IPS DF 6.9 (cell line): Measurements from ENCODE around the gene SMPD3.

ENCODE experiments used
- DNase-seq: peaks from one replicate; pipeline ENCODE4 v3.0.0-alpha.2; 2013; ENCODE audit warnings: low read depth, low spot score
- H3K27ac ChIP-seq: one replicate; pipeline ENCODE4 v1.5.1; 2013; ENCODE audit warnings: low read length, control low read depth
- H3K27me3 ChIP-seq: 2 replicates; pipeline ENCODE4 v1.6.1; 2013; ENCODE audit warnings: mild to moderate bottlenecking, low read length; ENCODE audit not compliant: control insufficient read depth, insufficient read depth
- H3K36me3 ChIP-seq: 2 replicates; pipeline ENCODE4 v1.6.1; 2013; ENCODE audit warnings: low read length; ENCODE audit not compliant: control insufficient read depth, insufficient read depth
- H3K4me1 ChIP-seq: 2 replicates; pipeline ENCODE4 v1.6.1; 2013; ENCODE audit warnings: low read length; ENCODE audit not compliant: control insufficient read depth, insufficient read depth
- H3K4me3 ChIP-seq: 2 replicates; pipeline ENCODE4 v1.5.1; 2013; ENCODE audit warnings: mild to moderate bottlenecking, low read length
- H3K9me3 ChIP-seq: 2 replicates; pipeline ENCODE4 v1.6.1; 2013; ENCODE audit warnings: low read length, inconsistent platforms; ENCODE audit not compliant: control insufficient read depth, insufficient read depth
- WGBS: extraction: QIAGEN DNeasy Blood & Tissue Kit; methylation state at CpG from one replicate; pipeline ENCODE4 v1.1.7; 2013; ENCODE audit warnings: mixed read lengths, missing lambda C conversion rate; ENCODE audit not compliant: insufficient read length, insufficient coverage; 5-methylcytosine and 5-hydroxymethylcytosine counted together

SMPD3 gene

GRCh38 chr16:68369697-68370580 is 78.4 kb downstream of the SMPD3 start:
- no CpG with 5 or more reads among the region's 23 CpGs for WGBS
- no peaks in the 10 kb centered on the region for H3K36me3 ChIP-seq
- no peak overlapping the region for H3K27ac ChIP-seq
- H3K4me3 ChIP-seq, result no peak overlapping the region
- H3K9me3 ChIP-seq, result no peaks in the 10 kb centered on the region
- H3K27me3 ChIP-seq, result no peaks in the 10 kb centered on the region
- DNase-seq, result no peak
- peaks cover 1% of the 10 kb centered on the region; the same call in 1 of the 2 replicates for H3K4me1 ChIP-seq

GRCh38 chr16:68369168-68369567 is 79.1 kb downstream of the SMPD3 start:
- no peaks in the 10 kb centered on the region for H3K36me3 ChIP-seq
- H3K4me3 ChIP-seq, result no peak overlapping the region

GRCh38 chr16:68368301-68368888 is 79.9 kb downstream of the SMPD3 start:
- Histone ChIP-seq H3K27ac (no peak overlapping the region), H3K4me1 (peaks cover 1% of the 10 kb centered on the region), H3K9me3 (no peaks in the 10 kb centered on the region), H3K4me3 (no peak overlapping the region), H3K27me3 (no peaks in the 10 kb centered on the region), H3K36me3 (no peaks in the 10 kb centered on the region)
- WGBS, result no CpG with 5 or more reads among the region's 12 CpGs
- no peak for DNase-seq

More at GRCh38 chr16:68369168-68369567, 79.1 kb downstream of the SMPD3 start:
- DNase-seq, result no peak
- peaks cover 1% of the 10 kb centered on the region for H3K4me1 ChIP-seq
- no peak overlapping the region for H3K27ac ChIP-seq
- WGBS, result no CpG with 5 or more reads among the region's 4 CpGs
- H3K9me3 ChIP-seq, result no peaks in the 10 kb centered on the region
- H3K27me3 ChIP-seq, result no peaks in the 10 kb centered on the region

GRCh38 chr16:68367891-68368290 is 80.4 kb downstream of the SMPD3 start:
- Histone ChIP-seq H3K36me3 (no peaks in the 10 kb centered on the region), H3K4me3 (no peak overlapping the region), H3K27me3 (no peaks in the 10 kb centered on the region), H3K9me3 (no peaks in the 10 kb centered on the region), H3K27ac (no peak overlapping the region), H3K4me1 (peaks cover 1% of the 10 kb centered on the region)
- no peak for DNase-seq
- WGBS, result no CpG with 5 or more reads among the region's 14 CpGs

GRCh38 chr16:68367440-68367839 is 80.9 kb downstream of the SMPD3 start:
- no peak overlapping the region for H3K4me3 ChIP-seq
- H3K27ac ChIP-seq, result no peak overlapping the region
- H3K27me3 ChIP-seq, result no peaks in the 10 kb centered on the region
- no peak for DNase-seq
- no peaks in the 10 kb centered on the region for H3K9me3 ChIP-seq
- WGBS, result no CpG with 5 or more reads among the region's 20 CpGs
- no peaks in the 10 kb centered on the region for H3K36me3 ChIP-seq
- peaks cover 1% of the 10 kb centered on the region for H3K4me1 ChIP-seq

- no peak overlapping the region for H3K4me3 ChIP-seq
These were observed 81.3 kb downstream of the SMPD3 start for GRCh38 chr16:68367030-68367429.

GRCh38 chr16:68366062-68366461 is 82.2 kb downstream of the SMPD3 start:
- Histone ChIP-seq H3K4me1 (peaks cover 1% of the 10 kb centered on the region), H3K27ac (no peak overlapping the region), H3K9me3 (no peaks in the 10 kb centered on the region), H3K4me3 (no peak overlapping the region), H3K27me3 (no peaks in the 10 kb centered on the region), H3K36me3 (no peaks in the 10 kb centered on the region; the same call in 1 of the 2 replicates)
- no peak for DNase-seq
- WGBS, result no CpG with 5 or more reads among the region's 8 CpGs

More at GRCh38 chr16:68367030-68367429, 81.3 kb downstream of the SMPD3 start:
- H3K27me3 ChIP-seq, result no peaks in the 10 kb centered on the region
- no peaks in the 10 kb centered on the region for H3K36me3 ChIP-seq
- DNase-seq, result peak; percentile 63
- peaks cover 1% of the 10 kb centered on the region for H3K4me1 ChIP-seq
- H3K9me3 ChIP-seq, result no peaks in the 10 kb centered on the region
- H3K27ac ChIP-seq, result no peak overlapping the region
- WGBS, result no CpG with 5 or more reads among the region's 13 CpGs

GRCh38 chr16:68365167-68365817 is 83.0 kb downstream of the SMPD3 start:
- WGBS, result no CpG with 5 or more reads among the region's 18 CpGs
- no peaks in the 10 kb centered on the region for H3K27me3 ChIP-seq

GRCh38 chr16:68364561-68364998 is 83.7 kb downstream of the SMPD3 start:
- no peak for DNase-seq
- Histone ChIP-seq H3K36me3 (no peaks in the 10 kb centered on the region; the same call in 1 of the 2 replicates), H3K27me3 (no peaks in the 10 kb centered on the region), H3K4me3 (no peak overlapping the region), H3K27ac (no peak overlapping the region), H3K4me1 (peaks cover 1% of the 10 kb centered on the region), H3K9me3 (no peaks in the 10 kb centered on the region)
- WGBS, result no CpG with 5 or more reads among the region's 14 CpGs

More at GRCh38 chr16:68365167-68365817, 83.0 kb downstream of the SMPD3 start:
- no peaks in the 10 kb centered on the region for H3K9me3 ChIP-seq
- H3K27ac ChIP-seq, result no peak overlapping the region
- DNase-seq, result no peak
- no peaks in the 10 kb centered on the region; the same call in 1 of the 2 replicates for H3K36me3 ChIP-seq
- peaks cover 1% of the 10 kb centered on the region for H3K4me1 ChIP-seq
- no peak overlapping the region; the same call in 1 of the 2 replicates for H3K4me3 ChIP-seq
